Mesodermal cell (in vitro differentiated cells): ENCODE measurements around the gene CCDC13.

Source experiments
- H3K27ac ChIP-seq: 2 replicates; pipeline ENCODE4 v1.7.0; 2013; ENCODE audit warnings: mild to moderate bottlenecking, low read depth, low read length, moderate library complexity; ENCODE audit not compliant: severe bottlenecking
- H3K36me3 ChIP-seq: 2 replicates; pipeline ENCODE4 v1.7.1; 2013; ENCODE audit warnings: mild to moderate bottlenecking, low read length, moderate library complexity; ENCODE audit not compliant: control insufficient read depth, insufficient read depth
- H3K4me1 ChIP-seq: one replicate; pipeline ENCODE4 v1.7.1; 2013; ENCODE audit warnings: mild to moderate bottlenecking, low read length; ENCODE audit not compliant: insufficient read depth, control insufficient read depth, poor library complexity, severe bottlenecking
- H3K4me3 ChIP-seq: 2 replicates; pipeline ENCODE4 v1.7.0; 2013; ENCODE audit warnings: low read length, control low read depth, mild to moderate bottlenecking; ENCODE audit not compliant: insufficient read depth, poor library complexity, severe bottlenecking; ENCODE audit errors: extremely low read depth
- H3K9me3 ChIP-seq: 2 replicates; pipeline ENCODE4 v1.7.1; 2013; ENCODE audit warnings: mild to moderate bottlenecking, low read length, moderate library complexity; ENCODE audit not compliant: control insufficient read depth
- WGBS, 2 experiments: methylation state at CpG; one replicate each; pipeline ENCODE4 v1.1.5; 2013; ENCODE audit warnings: missing lambda C conversion rate in 2 of 2; ENCODE audit not compliant: insufficient coverage in 2 of 2; 5-methylcytosine and 5-hydroxymethylcytosine counted together

The CCDC13 gene

GRCh38 chr3:42752441-42752840, 20.6 kb downstream of the CCDC13 start:
- H3K27ac ChIP-seq: no peak overlapping the region
- H3K4me1 ChIP-seq: peaks cover 3% of the 10 kb centered on the region
- no peaks in the 10 kb centered on the region for H3K36me3 ChIP-seq
- no peaks in the 10 kb centered on the region for H3K9me3 ChIP-seq
- whole genome bisulfite sequencing, 2 experiments: 96 to 97% methylated on average over 5 to 7 of the region's 9 CpGs
- no peak overlapping the region for H3K4me3 ChIP-seq

- Histone ChIP-seq H3K4me1 (peaks cover 3% of the 10 kb centered on the region), H3K36me3 (no peaks in the 10 kb centered on the region), H3K9me3 (no peaks in the 10 kb centered on the region), H3K27ac (no peak overlapping the region), H3K4me3 (no peak overlapping the region)
- 96 to 100% methylated on average over 9 of the region's 9 CpGs for WGBS, 2 experiments
These were observed 21.4 kb downstream of the CCDC13 start for GRCh38 chr3:42751609-42752008.

GRCh38 chr3:42750834-42751233, 22.2 kb downstream of the CCDC13 start:
- no peaks in the 10 kb centered on the region for H3K9me3 ChIP-seq
- H3K36me3 ChIP-seq: no peaks in the 10 kb centered on the region
- no peak overlapping the region for H3K4me3 ChIP-seq
- H3K4me1 ChIP-seq: peaks cover 3% of the 10 kb centered on the region
- H3K27ac ChIP-seq: no peak overlapping the region
- 94 to 95% methylated on average over 6 to 7 of the region's 7 CpGs for WGBS, 2 experiments

GRCh38 chr3:42749753-42750231, 23.3 kb downstream of the CCDC13 start:
- no peaks in the 10 kb centered on the region for H3K9me3 ChIP-seq
- H3K36me3 ChIP-seq: no peaks in the 10 kb centered on the region
- peaks cover 3% of the 10 kb centered on the region for H3K4me1 ChIP-seq
- H3K27ac ChIP-seq: peak overlapping the region; percentile 39
- 56 to 70% methylated on average over 9 to 10 of the region's 10 CpGs for WGBS, 2 experiments
- H3K4me3 ChIP-seq: no peak overlapping the region

- 95 to 97% methylated on average over 5 to 8 of the region's 10 CpGs for WGBS, 2 experiments
These were observed 23.9 kb downstream of the CCDC13 start for GRCh38 chr3:42749025-42749752.

GRCh38 chr3:42747581-42747980, 25.5 kb downstream of the CCDC13 start:
- no peak overlapping the region for H3K4me3 ChIP-seq
- H3K36me3 ChIP-seq: no peaks in the 10 kb centered on the region
- H3K9me3 ChIP-seq: no peaks in the 10 kb centered on the region
- WGBS, 2 experiments: 72 to 89% methylated on average over 4 to 6 of the region's 6 CpGs
- peaks cover 3% of the 10 kb centered on the region for H3K4me1 ChIP-seq
- no peak overlapping the region for H3K27ac ChIP-seq

More at GRCh38 chr3:42749025-42749752, 23.9 kb downstream of the CCDC13 start:
- no peaks in the 10 kb centered on the region for H3K36me3 ChIP-seq
- H3K4me1 ChIP-seq: peaks cover 3% of the 10 kb centered on the region
- peak overlapping the region; percentile 39 for H3K27ac ChIP-seq
- H3K4me3 ChIP-seq: no peak overlapping the region
- H3K9me3 ChIP-seq: no peaks in the 10 kb centered on the region

GRCh38 chr3:42746455-42747450, 26.3 kb downstream of the CCDC13 start:
- H3K9me3 ChIP-seq: no peaks in the 10 kb centered on the region
- WGBS, 2 experiments: 87 to 89% methylated on average over 8 to 10 of the region's 11 CpGs
- H3K4me3 ChIP-seq: no peak overlapping the region
- H3K4me1 ChIP-seq: peaks cover 3% of the 10 kb centered on the region
- H3K36me3 ChIP-seq: no peaks in the 10 kb centered on the region
- no peak overlapping the region for H3K27ac ChIP-seq

GRCh38 chr3:42745776-42746454, 27.1 kb downstream of the CCDC13 start:
- no peak overlapping the region for H3K27ac ChIP-seq

GRCh38 chr3:42745291-42745745, 27.7 kb downstream of the CCDC13 start:
- Histone ChIP-seq H3K4me1 (peaks cover 3% of the 10 kb centered on the region), H3K27ac (no peak overlapping the region), H3K4me3 (no peak overlapping the region), H3K36me3 (no peaks in the 10 kb centered on the region), H3K9me3 (no peaks in the 10 kb centered on the region)
- 83% methylated on average over 1 of the region's 3 CpGs; no CpG with 5 or more reads in 1 of the 2 experiments for WGBS, 2 experiments

More at GRCh38 chr3:42745776-42746454, 27.1 kb downstream of the CCDC13 start:
- WGBS, 2 experiments: 53 to 77% methylated on average over 6 to 7 of the region's 8 CpGs
- Histone ChIP-seq H3K4me3 (no peak overlapping the region), H3K36me3 (no peaks in the 10 kb centered on the region), H3K4me1 (peaks cover 3% of the 10 kb centered on the region), H3K9me3 (no peaks in the 10 kb centered on the region)
